ENCODE results near the gene GRIA4. TPM values are rescaled to one million over a fixed set of nuclear protein-coding genes. Genes with fewer than 3 reads are reported as not detected.

GRIA4 gene
- total RNA-seq = not detected in 2 replicates

DNA sequence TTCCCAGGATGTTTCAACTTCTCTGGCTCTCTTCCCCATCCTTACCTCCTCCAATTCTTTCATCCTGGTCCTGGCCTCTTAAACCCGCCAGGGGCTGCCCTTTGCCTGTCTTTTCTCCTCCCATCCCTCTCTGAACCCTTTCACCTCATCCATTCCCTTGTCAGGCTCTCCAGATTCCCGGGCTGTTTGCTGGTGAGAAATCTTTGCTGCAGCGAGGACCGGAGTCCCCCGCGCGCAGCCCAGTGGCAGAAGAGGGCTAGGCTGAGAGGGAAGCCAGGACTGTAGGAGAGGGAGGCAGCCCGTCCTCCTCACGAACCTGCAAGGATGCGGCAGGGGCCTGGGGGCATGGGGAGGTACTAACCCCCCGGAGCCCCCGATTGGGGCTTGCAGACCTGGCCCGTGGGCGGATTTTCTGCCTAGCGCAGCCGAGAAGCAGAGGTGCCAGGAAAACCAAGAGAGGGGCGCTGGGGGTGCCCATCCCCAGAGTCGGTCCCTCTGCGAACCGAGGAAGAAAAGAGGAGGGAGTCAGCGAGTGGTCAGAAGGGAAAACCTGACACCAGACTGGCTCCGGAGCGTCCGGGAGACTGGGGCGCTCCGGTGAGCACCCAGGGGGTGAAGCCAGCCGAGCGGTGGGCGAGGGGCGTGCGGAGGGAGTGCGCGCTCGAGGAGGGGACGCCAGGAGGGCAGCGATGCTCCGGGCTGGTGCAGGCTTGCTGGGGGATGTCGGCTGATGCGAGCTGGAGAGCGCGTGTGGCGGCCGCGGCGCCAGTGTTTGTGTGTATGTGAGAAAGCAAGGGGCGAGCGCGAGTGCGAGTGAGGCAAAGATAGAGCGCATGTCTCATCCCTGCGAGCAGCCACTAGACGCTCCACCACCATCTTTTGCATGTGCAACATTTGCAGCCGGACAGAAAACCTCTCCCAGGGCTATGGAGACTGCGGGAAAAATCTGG lies at the start of gene GRIA4:
GRIA4 (plus strand) TSS at position 242 of the 950 bp plus-strand sequence. CDS start 925 bp downstream, outside the sequence.

DNA sequence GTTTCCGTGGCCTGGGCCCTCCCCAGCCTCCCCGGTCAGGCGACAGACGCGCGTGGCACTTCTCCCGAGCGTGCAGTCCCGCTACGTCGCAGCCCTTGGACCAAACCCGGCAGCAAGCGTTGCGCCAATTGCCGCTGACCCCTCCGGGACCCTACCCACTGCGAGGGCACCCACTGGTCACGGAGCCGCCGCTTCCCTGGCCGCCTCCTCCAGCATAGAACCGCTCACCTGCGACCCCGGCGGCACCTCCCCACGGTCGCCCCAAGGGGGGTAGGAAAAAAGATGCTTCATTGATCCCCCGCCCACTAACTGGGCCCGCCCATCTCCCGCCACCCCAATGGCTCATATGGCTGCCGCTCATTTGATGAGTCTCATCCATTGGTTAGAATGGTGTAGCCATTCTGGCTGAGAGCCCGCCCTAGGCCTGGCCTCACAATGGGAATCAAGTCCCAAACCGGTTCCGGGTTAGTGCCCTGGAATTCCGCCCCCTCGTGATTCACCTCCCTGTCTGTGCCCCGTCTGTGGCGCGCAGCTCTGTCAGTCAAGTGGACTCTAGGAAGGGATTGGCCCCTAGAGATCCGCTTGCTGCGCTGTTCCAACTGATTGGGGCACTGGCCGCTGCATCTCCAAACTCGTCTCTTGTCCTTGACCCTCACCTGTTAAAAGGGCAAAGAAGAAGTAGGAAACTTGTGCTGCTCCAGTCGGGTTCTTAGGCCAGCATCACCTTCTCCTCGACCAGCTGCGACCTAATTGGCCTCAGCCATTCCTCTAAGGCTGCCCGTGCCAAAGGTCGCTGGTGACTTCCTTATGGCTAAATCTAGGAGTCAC lies 412.3 kb downstream of the GRIA4 start, which contains the start of gene MSANTD4:
MSANTD4 (minus strand) TSS at position 274 of the 828 bp plus-strand sequence. CDS start 11,323 bp downstream, outside the sequence.

Small RNAs within 50 kb of the gene (small RNA-seq; reads per million reads assigned to genes)
- not detected for gene RNU4-55P
- not detected for gene RNU6-277P

Data from articular chondrocyte of knee joint (primary cell).